ENCODE measurements around the gene APBB3.
"Not testable (repeated sequence)": the region's sequence is repeated elsewhere in the genome, so short reads cannot be mapped to it uniquely, and the experiment has no call there.

- not testable (repeated sequence) for TF ChIP-seq CTCF (IDR thresholded peaks at IDR 0.05); POLR2A (IDR thresholded peaks at IDR 0.05); POLR2AphosphoS5 (IDR thresholded peaks at IDR 0.05; ENCODE audit: insufficient read depth in 1 of 2, low read depth in 1 of 2)
Measured at GRCh38 chr5:140593070-140593469, 28.7 kb upstream of the APBB3 start.

Measured in vagina (tissue), 2 donors.